HG02970 (cell line): ENCODE measurements around the gene DNAJC8.
A peak's percentile ranks its signal among the peaks of the same experiment; 100 is the strongest.

Experiments
- ATAC-seq: cut with Tn5 transposase; IDR thresholded peaks from one replicate; pipeline ENCODE4 v1.9.1; 2021; ENCODE audit warnings: mild to moderate bottlenecking, moderate library complexity, moderate number of reproducible peaks; ENCODE audit not compliant: unreplicated experiment, low FRiP score

DNAJC8 gene

GRCh38 chr1:28232558-28233263 is at the start of gene DNAJC8:
DNAJC8 (minus strand) TSS chr1:28233029; CDS start chr1:28232998, 31 bp downstream.
- peak; percentile 51 for ATAC-seq

- no peak for ATAC-seq
Observed at GRCh38 chr1:28281608-28282425, 49.0 kb upstream of the DNAJC8 start.

GRCh38 chr1:28280977-28281381 is 48.1 kb upstream of the DNAJC8 start:
- no peak for ATAC-seq

GRCh38 chr1:28280501-28280900 is 47.7 kb upstream of the DNAJC8 start:
- ATAC-seq: no peak

- ATAC-seq: no peak
Observed at GRCh38 chr1:28279721-28280120, 46.9 kb upstream of the DNAJC8 start.

GRCh38 chr1:28278763-28279162 is 45.9 kb upstream of the DNAJC8 start:
- ATAC-seq: no peak

GRCh38 chr1:28273216-28273860 is 40.5 kb upstream of the DNAJC8 start:
- ATAC-seq: no peak

- no peak for ATAC-seq
Observed at GRCh38 chr1:28272215-28272852, 39.5 kb upstream of the DNAJC8 start.

GRCh38 chr1:28269529-28269928 is 36.7 kb upstream of the DNAJC8 start:
- ATAC-seq: no peak

- no peak for ATAC-seq
Observed at GRCh38 chr1:28267633-28268032, 34.8 kb upstream of the DNAJC8 start.

- ATAC-seq: no peak
Observed at GRCh38 chr1:28266920-28267322, 34.1 kb upstream of the DNAJC8 start.

- no peak for ATAC-seq
Observed at GRCh38 chr1:28265577-28265976, 32.7 kb upstream of the DNAJC8 start.

GRCh38 chr1:28264897-28265296 is 32.1 kb upstream of the DNAJC8 start:
- no peak for ATAC-seq

- ATAC-seq: no peak
Observed at GRCh38 chr1:28260803-28261174, 28.0 kb upstream of the DNAJC8 start.

- peak; percentile 19 for ATAC-seq
Observed at GRCh38 chr1:28259934-28260802, 27.3 kb upstream of the DNAJC8 start.

- peak; percentile 91 for ATAC-seq
Observed at GRCh38 chr1:28259252-28259933, 26.6 kb upstream of the DNAJC8 start, which contains the start of gene SESN2. SESN2 (plus strand) TSS chr1:28259518; CDS start chr1:28259848, 330 bp downstream.

GRCh38 chr1:28258628-28259251 is 25.9 kb upstream of the DNAJC8 start:
- no peak for ATAC-seq

- ATAC-seq: no peak
Observed at GRCh38 chr1:28257736-28258135, 24.9 kb upstream of the DNAJC8 start.
